Measurements from ENCODE around the gene PTPA. TPM values are rescaled to one million over a fixed set of nuclear protein-coding genes. Genes with fewer than 3 reads are reported as not detected.

Gene PTPA
- 103 and 129 TPM in 2 replicates for total RNA-seq

DNA sequence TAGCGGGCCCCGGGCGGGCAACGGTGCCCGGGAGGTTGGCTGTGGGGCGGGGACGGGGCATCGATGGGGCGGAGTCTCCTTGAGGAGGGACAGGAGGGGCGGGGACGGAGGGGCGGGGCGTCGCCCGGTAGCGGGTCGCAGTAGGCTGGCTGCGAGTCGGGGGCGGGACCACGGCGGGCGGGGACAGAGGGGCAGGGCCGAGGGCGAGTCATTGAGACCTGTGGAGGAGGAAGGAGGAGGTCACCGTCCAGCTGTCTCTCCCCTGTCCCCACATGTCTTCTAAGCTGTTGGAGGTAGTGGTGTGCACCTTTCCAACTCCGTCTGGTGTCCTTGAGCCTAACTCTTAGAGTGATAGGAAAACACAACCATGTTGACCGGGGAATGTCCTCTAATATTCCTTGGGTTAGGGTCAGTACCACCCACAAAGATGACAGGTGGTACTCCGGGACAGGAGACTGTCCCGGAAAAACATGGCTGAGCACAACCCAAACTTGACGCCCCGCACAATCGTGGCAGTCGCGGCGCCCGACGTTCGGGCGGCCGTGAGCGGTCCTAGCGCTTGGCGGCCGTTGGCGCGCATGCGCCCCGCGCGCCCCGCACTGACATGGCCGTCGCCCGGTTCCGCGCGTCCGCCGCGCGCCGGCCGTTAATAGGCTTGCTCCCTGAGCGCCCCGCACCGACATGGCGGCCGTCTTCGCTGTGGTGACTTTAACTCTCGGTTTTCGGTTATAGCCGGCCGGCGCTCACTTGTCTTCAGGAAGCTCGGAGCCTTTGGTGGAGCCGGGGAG, at the start of gene PTPA, which contains the start of gene CRAT:
Gene PTPA (plus strand): TSS at position 676 of the 788 bp plus-strand sequence. CDS start 186 bp downstream, outside the sequence.
Gene CRAT (minus strand): TSS at position 54 of the 788 bp plus-strand sequence. CDS start 284 bp downstream, outside the sequence.

DNA sequence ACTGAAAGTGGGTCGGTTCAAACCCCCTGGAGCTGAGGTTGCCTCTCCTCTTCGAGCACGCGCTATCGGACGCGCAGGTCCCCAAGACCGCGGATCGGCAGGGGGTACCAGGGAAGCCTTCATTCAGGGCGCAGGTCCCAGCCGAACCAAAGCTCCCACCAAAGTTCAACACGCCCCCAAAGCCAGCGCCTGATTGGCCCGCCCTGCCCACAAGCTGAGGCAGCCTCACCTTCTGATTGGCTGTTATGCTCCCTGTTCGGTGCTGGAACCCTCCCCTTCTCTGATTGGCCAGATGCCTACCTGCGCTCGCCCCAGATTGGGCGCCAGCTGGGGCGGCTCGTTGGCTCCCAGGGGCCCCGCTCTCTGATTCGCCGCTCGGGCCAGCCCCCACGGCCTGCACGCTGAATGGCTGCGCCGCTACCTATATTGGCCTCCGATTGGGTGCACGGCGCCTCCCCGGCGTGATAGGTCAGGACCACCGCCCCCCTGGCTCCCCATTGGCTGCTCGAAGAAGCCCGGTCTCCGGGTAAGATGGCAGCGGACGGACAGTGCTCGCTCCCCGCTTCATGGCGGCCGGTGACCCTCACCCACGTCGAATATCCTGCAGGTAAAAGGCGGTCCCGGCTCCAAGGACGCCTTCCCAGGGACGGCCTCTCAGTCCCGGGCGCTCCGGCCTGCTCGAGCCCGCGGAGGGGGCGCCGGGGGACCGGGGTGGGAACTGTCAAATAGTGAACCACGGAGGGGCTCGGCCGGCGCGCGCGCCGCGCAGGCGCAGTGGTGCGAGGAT, 30.4 kb upstream of the PTPA start, which contains the start of gene DOLPP1:
Gene DOLPP1 (plus strand): TSS at position 511 of the 787 bp plus-strand sequence. CDS start 21 bp downstream, at position 532.

DNA sequence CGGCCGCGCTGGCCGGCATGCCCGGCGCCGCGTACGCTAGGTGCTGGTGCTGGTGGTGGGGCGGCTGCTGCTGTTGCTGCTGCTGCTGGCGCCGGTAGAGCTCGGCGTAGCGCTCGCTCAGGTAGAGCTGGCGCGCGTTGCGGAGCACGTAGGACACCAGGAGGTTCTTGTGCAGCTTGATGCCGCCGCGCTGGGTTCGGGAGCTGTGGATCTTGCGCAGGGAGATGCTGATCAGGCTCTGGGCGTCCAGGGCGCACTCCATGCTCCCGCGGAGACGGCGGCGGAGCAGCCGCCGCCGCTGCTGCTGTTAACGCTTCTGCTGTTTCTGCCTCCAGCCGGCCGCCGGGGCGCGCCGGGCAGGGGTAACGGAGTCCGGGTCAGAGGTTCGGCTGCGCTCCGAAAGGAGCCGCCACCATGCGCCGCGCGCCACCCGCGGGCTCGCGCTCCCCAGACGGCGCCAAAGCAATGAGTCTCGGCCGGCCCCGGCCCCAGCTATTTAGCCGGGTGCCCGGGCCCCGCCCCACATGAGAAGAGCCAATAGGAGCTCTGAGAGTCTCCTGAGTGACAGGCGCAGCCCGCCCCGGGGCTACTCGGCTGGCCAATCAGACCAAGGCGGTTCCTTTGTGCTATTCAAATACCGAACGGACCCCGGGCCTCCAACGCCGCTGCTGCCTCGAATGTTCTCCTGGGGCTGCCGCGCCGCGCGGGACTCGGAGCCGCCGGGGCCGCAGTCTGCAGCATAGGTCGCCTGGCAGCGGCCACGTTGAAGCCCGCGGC, 66.8 kb downstream of the PTPA start, which contains the start of gene IER5L:
Gene IER5L (minus strand): TSS at position 471 of the 777 bp plus-strand sequence. CDS start 209 bp downstream, at position 262.

Other genes starting within 250 kb of the PTPA start
- gene KYAT1, start 229.5 kb upstream of the PTPA start, total RNA-seq, result 5.3 and 5.9 TPM in 2 replicates
- 19.9 and 30.4 TPM in 2 replicates for gene LRRC8A, start 229.3 kb upstream of the PTPA start, total RNA-seq
- gene PHYHD1, start 190.4 kb upstream of the PTPA start, total RNA-seq, result 6.4 and 7.6 TPM in 2 replicates
- gene DOLK, start 163.8 kb upstream of the PTPA start, total RNA-seq, result 28.7 and 40.1 TPM in 2 replicates
- 19.8 and 23.4 TPM in 2 replicates for gene NUP188, start 163.7 kb upstream of the PTPA start, total RNA-seq
- 25.3 and 29.2 TPM in 2 replicates for gene SH3GLB2, start 83.1 kb upstream of the PTPA start, total RNA-seq
- gene MIGA2, start 74.8 kb upstream of the PTPA start, total RNA-seq, result 22.7 and 23.0 TPM in 2 replicates
- 5.7 and 6.9 TPM in 2 replicates for gene DOLPP1, start 30.3 kb upstream of the PTPA start, total RNA-seq
- gene CRAT, start 622 bp upstream of the PTPA start, total RNA-seq, result 31.7 and 35.3 TPM in 2 replicates
- 38.0 and 70.7 TPM in 2 replicates for gene IER5L, start 66.8 kb downstream of the PTPA start, total RNA-seq